ENCODE measurements around the gene CD207.

GRCh38 chr2:70807828-70808118, 27.8 kb downstream of the CD207 start:
- no peak for TF ChIP-seq CTCF (IDR thresholded peaks at IDR 0.05; ENCODE audit: low read depth, low read length)
- TF ChIP-seq POLR2A (IDR thresholded peaks at IDR 0.05; ENCODE audit: extremely low read depth, insufficient read length), result no peak
- no peak for TF ChIP-seq MAX (IDR thresholded peaks at IDR 0.05; ENCODE audit: low read depth, low read length)
- TF ChIP-seq MYC (IDR thresholded peaks at IDR 0.05; ENCODE audit: low read depth, low read length), result no peak
